Activated CD4-positive, alpha-beta T cell treated with anti-CD3 and anti-CD28 coated beads, Interleukin-2, amount 10 ng/mL, durations not matched to agents 7 days and 5 days (primary cell): ENCODE measurements around the gene RAPGEF6. TPM values are rescaled to one million over a fixed set of nuclear protein-coding genes. Genes with fewer than 3 reads are reported as not detected.
"Not testable (repeated sequence)": the region's sequence is repeated elsewhere in the genome, so short reads cannot be mapped to it uniquely, and the experiment has no call there.

ENCODE experiments used
- CTCF ChIA-PET: fragments of 350-600 bp; sonication (Branson Sonifier 250); formaldehyde crosslinking; loops from one replicate; lab custom pipeline; 2021; ENCODE audit warnings: antibody characterized with exemption; lab: Charles Lee
- POLR2A ChIA-PET: fragments of 350-600 bp; sonication (Branson Sonifier 250); formaldehyde crosslinking; loops from one replicate; lab custom pipeline; 2021; ENCODE audit warnings: antibody characterized with exemption; lab: Charles Lee
- DNase-seq: peaks from one replicate; pipeline ENCODE4 v3.0.0-alpha.2; 2020
- H3K27ac Mint-ChIP-seq: one replicate; pipeline ENCODE4 v1.8.0; 2021; ENCODE audit warnings: mild to moderate bottlenecking, moderate library complexity, mixed read lengths
- H3K27me3 Mint-ChIP-seq: one replicate; pipeline ENCODE4 v1.8.0; 2021; ENCODE audit warnings: mixed read lengths
- H3K36me3 Mint-ChIP-seq: one replicate; pipeline ENCODE4 v1.8.0; 2021; ENCODE audit warnings: low read depth, mixed read lengths
- H3K4me1 Mint-ChIP-seq: one replicate; pipeline ENCODE4 v1.8.0; 2021; ENCODE audit warnings: mixed read lengths
- H3K4me3 Mint-ChIP-seq: one replicate; pipeline ENCODE4 v1.8.0; 2021; ENCODE audit warnings: mild to moderate bottlenecking, moderate library complexity, mixed read lengths
- H3K9me3 Mint-ChIP-seq: one replicate; pipeline ENCODE4 v1.8.0; 2021; ENCODE audit warnings: mixed read lengths
- total RNA-seq, 2 experiments: library from RNA; stranded (reverse); gene quantifications; one replicate each; pipeline ENCODE4 v1.2.3, GENCODE V29; 2021

RAPGEF6 gene
- 10 to 100 TPM; 43.9 to 47.8 TPM for total RNA-seq

GRCh38 chr5:131634996-131635683, at the start of gene RAPGEF6:
Gene RAPGEF6 (minus strand): TSS chr5:131635229. CDS start chr5:131635030, 199 bp downstream.
- POLR2A ChIA-PET, result interaction anchor here (1.1 kb wide), 1 partner anchor 72 kb away, joined by 3 read pairs; no protein-coding TSS in a partner anchor
- H3K4me1 Mint-ChIP-seq, result peaks cover 28% of the 10 kb centered on the region
- H3K27ac Mint-ChIP-seq, result peak within 1 kb of the TSS; percentile 99
- no peaks in the 10 kb centered on the region for H3K9me3 Mint-ChIP-seq
- no peaks in the 10 kb centered on the region for H3K27me3 Mint-ChIP-seq
- peaks cover 6% of the 10 kb centered on the region for H3K36me3 Mint-ChIP-seq
- CTCF ChIA-PET, result interaction anchor here (1.2 kb wide), 1 partner anchor 373 kb away, joined by 4 read pairs; no protein-coding TSS in a partner anchor
- DNase-seq, result peak; percentile 100
- peak within 1 kb of the TSS; percentile 99 for H3K4me3 Mint-ChIP-seq

GRCh38 chr5:131684595-131684994, 49.6 kb upstream of the RAPGEF6 start:
- H3K36me3 Mint-ChIP-seq, result peaks cover 44% of the 10 kb centered on the region
- peaks cover 2% of the 10 kb centered on the region for H3K9me3 Mint-ChIP-seq
- POLR2A ChIA-PET, result no interaction called here
- no peaks in the 10 kb centered on the region for H3K27me3 Mint-ChIP-seq
- CTCF ChIA-PET, result interaction anchor here (0.7 kb wide), 1 partner anchor 166 kb away, joined by 4 read pairs; no protein-coding TSS in a partner anchor
- no peak for DNase-seq
- no peak overlapping the region for H3K27ac Mint-ChIP-seq
- no peaks in the 10 kb centered on the region for H3K4me1 Mint-ChIP-seq
- H3K4me3 Mint-ChIP-seq, result no peak overlapping the region

- Mint-ChIP-seq H3K4me1 (no peaks in the 10 kb centered on the region), H3K4me3 (no peak overlapping the region), H3K27me3 (no peaks in the 10 kb centered on the region), H3K36me3 (peaks cover 44% of the 10 kb centered on the region), H3K27ac (no peak overlapping the region), H3K9me3 (no peaks in the 10 kb centered on the region)
- ChIA-PET CTCF (no interaction called here), POLR2A (no interaction called here)
- DNase-seq, result no peak
These were observed 49.0 kb upstream of the RAPGEF6 start for GRCh38 chr5:131684051-131684450.

- CTCF ChIA-PET, result no interaction called here
- Mint-ChIP-seq H3K4me3 (no peak overlapping the region), H3K27me3 (no peaks in the 10 kb centered on the region), H3K4me1 (peaks cover 1% of the 10 kb centered on the region), H3K27ac (no peak overlapping the region), H3K36me3 (peaks cover 42% of the 10 kb centered on the region), H3K9me3 (no peaks in the 10 kb centered on the region)
- DNase-seq, result no peak
- POLR2A ChIA-PET, result no interaction called here
These were observed 47.8 kb upstream of the RAPGEF6 start for GRCh38 chr5:131682826-131683225.

GRCh38 chr5:131682175-131682574, 47.1 kb upstream of the RAPGEF6 start:
- ChIA-PET POLR2A (no interaction called here), CTCF (no interaction called here)
- H3K36me3 Mint-ChIP-seq, result peaks cover 45% of the 10 kb centered on the region
- no peaks in the 10 kb centered on the region for H3K27me3 Mint-ChIP-seq
- no peak for DNase-seq
- H3K4me1 Mint-ChIP-seq, result peaks cover 3% of the 10 kb centered on the region
- H3K4me3 Mint-ChIP-seq, result no peak overlapping the region
- no peak overlapping the region for H3K27ac Mint-ChIP-seq
- no peaks in the 10 kb centered on the region for H3K9me3 Mint-ChIP-seq

GRCh38 chr5:131679911-131680310, 44.9 kb upstream of the RAPGEF6 start:
- ChIA-PET POLR2A (no interaction called here), CTCF (interaction anchor here (1.1 kb wide), 1 partner anchor 18 kb away, joined by 3 read pairs; no protein-coding TSS in a partner anchor)
- Mint-ChIP-seq H3K36me3 (peaks cover 58% of the 10 kb centered on the region), H3K27me3 (no peaks in the 10 kb centered on the region), H3K4me3 (no peak overlapping the region), H3K9me3 (peaks cover 2% of the 10 kb centered on the region), H3K27ac (no peak overlapping the region), H3K4me1 (peaks cover 5% of the 10 kb centered on the region)
- no peak for DNase-seq

GRCh38 chr5:131678273-131678672, 43.2 kb upstream of the RAPGEF6 start:
- H3K27me3 Mint-ChIP-seq, H3K27ac Mint-ChIP-seq, POLR2A ChIA-PET, H3K9me3 Mint-ChIP-seq, DNase-seq, H3K4me3 Mint-ChIP-seq: not testable (repeated sequence)
- Mint-ChIP-seq H3K4me1 (peaks cover 16% of the 10 kb centered on the region), H3K36me3 (peaks cover 68% of the 10 kb centered on the region)
- CTCF ChIA-PET, result interaction anchor here (0.6 kb wide), 2 partner anchors 181 to 1344 kb away, joined by 3 read pairs; no protein-coding TSS in a partner anchor

GRCh38 chr5:131677115-131677514, 42.1 kb upstream of the RAPGEF6 start:
- POLR2A ChIA-PET, result no interaction called here
- no peak for DNase-seq
- Mint-ChIP-seq H3K27ac (no peak overlapping the region), H3K9me3 (peaks cover 2% of the 10 kb centered on the region), H3K4me3 (no peak overlapping the region), H3K27me3 (no peaks in the 10 kb centered on the region), H3K4me1 (peaks cover 23% of the 10 kb centered on the region), H3K36me3 (peaks cover 69% of the 10 kb centered on the region)
- CTCF ChIA-PET, result interaction anchor here (0.8 to 1.2 kb wide), 3 partner anchors 22 to 162 kb away, joined by 3 to 4 read pairs (median 3); no protein-coding TSS in a partner anchor

GRCh38 chr5:131672776-131673175, 37.7 kb upstream of the RAPGEF6 start:
- ChIA-PET CTCF (interaction anchor here (0.6 kb wide), 1 partner anchor 385 kb away, joined by 3 read pairs; no protein-coding TSS in a partner anchor), POLR2A (no interaction called here)
- Mint-ChIP-seq H3K36me3 (peaks cover 80% of the 10 kb centered on the region), H3K4me1 (peaks cover 37% of the 10 kb centered on the region), H3K27me3 (no peaks in the 10 kb centered on the region), H3K4me3 (no peak overlapping the region), H3K9me3 (peaks cover 2% of the 10 kb centered on the region), H3K27ac (peak overlapping the region; percentile 32)
- DNase-seq, result no peak

GRCh38 chr5:131671994-131672655, 37.1 kb upstream of the RAPGEF6 start:
- Mint-ChIP-seq H3K27ac (peak overlapping the region; percentile 32), H3K27me3 (no peaks in the 10 kb centered on the region), H3K4me1 (peaks cover 35% of the 10 kb centered on the region), H3K4me3 (no peak overlapping the region), H3K9me3 (peaks cover 2% of the 10 kb centered on the region), H3K36me3 (peaks cover 77% of the 10 kb centered on the region)
- DNase-seq, result no peak
- ChIA-PET CTCF (interaction anchor here (0.7 to 1.8 kb wide), 2 partner anchors 21 to 23 kb away, joined by 3 to 4 read pairs; no protein-coding TSS in a partner anchor), POLR2A (no interaction called here)

GRCh38 chr5:131671409-131671808, 36.4 kb upstream of the RAPGEF6 start:
- H3K27ac Mint-ChIP-seq, result no peak overlapping the region
- CTCF ChIA-PET, result interaction anchor here (0.7 to 1.8 kb wide), 3 partner anchors 21 to 53 kb away, joined by 3 to 4 read pairs (median 3); no protein-coding TSS in a partner anchor
- H3K4me3 Mint-ChIP-seq, result no peak overlapping the region
- POLR2A ChIA-PET, result no interaction called here
- H3K36me3 Mint-ChIP-seq, result peaks cover 77% of the 10 kb centered on the region
- peaks cover 35% of the 10 kb centered on the region for H3K4me1 Mint-ChIP-seq
- DNase-seq, result peak; percentile 7
- peaks cover 2% of the 10 kb centered on the region for H3K9me3 Mint-ChIP-seq
- H3K27me3 Mint-ChIP-seq, result no peaks in the 10 kb centered on the region

GRCh38 chr5:131664929-131665328, 29.9 kb upstream of the RAPGEF6 start:
- POLR2A ChIA-PET, result no interaction called here
- no peak for DNase-seq
- Mint-ChIP-seq H3K36me3 (peaks cover 72% of the 10 kb centered on the region), H3K9me3 (peaks cover 20% of the 10 kb centered on the region), H3K4me3 (no peak overlapping the region), H3K4me1 (no peaks in the 10 kb centered on the region), H3K27me3 (no peaks in the 10 kb centered on the region), H3K27ac (no peak overlapping the region)
- CTCF ChIA-PET, result no interaction called here

- Mint-ChIP-seq H3K9me3 (peaks cover 27% of the 10 kb centered on the region), H3K4me1 (peaks cover 4% of the 10 kb centered on the region), H3K27me3 (no peaks in the 10 kb centered on the region), H3K27ac (no peak overlapping the region), H3K36me3 (peaks cover 69% of the 10 kb centered on the region), H3K4me3 (no peak overlapping the region)
- ChIA-PET CTCF (interaction anchor here (1.4 kb wide), 1 partner anchor 22 kb away, joined by 4 read pairs; no protein-coding TSS in a partner anchor), POLR2A (no interaction called here)
- DNase-seq, result no peak
These were observed 26.9 kb upstream of the RAPGEF6 start for GRCh38 chr5:131661933-131662332.
